Esophagus muscularis mucosa (tissue), 4 donors: ENCODE results near the gene KYNU. TPM values are rescaled to one million over a fixed set of nuclear protein-coding genes. Genes with fewer than 3 reads are reported as not detected.
"Not testable (repeated sequence)": the region's sequence is repeated elsewhere in the genome, so short reads cannot be mapped to it uniquely, and the experiment has no call there.

Source experiments
- DNase-seq: peaks from one replicate; pipeline ENCODE4 v3.0.0-alpha.2; 2017; ENCODE audit errors: extremely low spot score
- H3K27ac ChIP-seq, 4 donors: fragments of 200-600 bp; sonication (generic); replicated peaks in 1 of 4; 1 replicate in 3 of 4; 2 replicates in 1 of 4; pipeline ENCODE4 v1.5.1; 2016 to 2019; ENCODE audit warnings: mild to moderate bottlenecking in 1 of 4
- H3K27me3 ChIP-seq, 4 donors: fragments of 200-600 bp; sonication (generic); one replicate each; pipeline versions ENCODE4 v1.5.1 to v1.6.0; 2016 to 2019
- H3K36me3 ChIP-seq, 4 donors: fragments of 200-600 bp; sonication (generic); one replicate each; pipeline ENCODE4 v1.5.1; 2016 to 2019
- H3K4me1 ChIP-seq, 4 donors: fragments of 200-600 bp; sonication (generic); one replicate each; pipeline ENCODE4 v1.5.1; 2016 to 2019
- H3K4me3 ChIP-seq, 4 donors: fragments of 200-600 bp; sonication (generic); 1 replicate in 2 of 4; 2 replicates in 2 of 4; pipeline ENCODE4 v1.5.1; 2016 to 2019; ENCODE audit warnings: mild to moderate bottlenecking in 4 of 4, moderate library complexity in 1 of 4
- H3K9me3 ChIP-seq, 4 donors: fragments of 200-600 bp; sonication (generic); 1 replicate in 3 of 4; 2 replicates in 1 of 4; pipeline ENCODE4 v1.5.1; 2016 to 2019
- CTCF ChIP-seq, 3 experiments: fragments of 200-600 bp in 2 of 3; fragments of 450-650 bp in 1 of 3; sonication (generic) in 2 of 3; IDR thresholded peaks; one replicate each; pipeline ENCODE4 v1.5.1; 2017 to 2019; ENCODE audit warnings: antibody characterized with exemption in 3 of 3, mild to moderate bottlenecking in 2 of 3, moderate library complexity in 1 of 3
- EP300 ChIP-seq: sonication (generic); formaldehyde crosslinking; IDR thresholded peaks from one replicate; pipeline ENCODE4 v1.6.1; 2017; ENCODE audit warnings: antibody characterized with exemption
- POLR2A ChIP-seq: fragments of 450-650 bp; IDR thresholded peaks from one replicate; pipeline ENCODE4 v1.6.1; 2017; ENCODE audit warnings: antibody characterized with exemption, moderate library complexity, mild to moderate bottlenecking, low read depth
- POLR2AphosphoS5 ChIP-seq, 2 donors: sonication (generic); formaldehyde crosslinking; IDR thresholded peaks; one replicate each; pipeline ENCODE4 v1.6.1; 2017; ENCODE audit warnings: antibody characterized with exemption in 2 of 2
- WGBS: methylation state at CpG from one replicate; pipeline ENCODE4 v1.1.5; 2018; 5-methylcytosine and 5-hydroxymethylcytosine counted together
- intact Hi-C: fragments of 100-400 bp; cut with DNase I; formaldehyde crosslinking; loops from one replicate; pipeline ENCODE4 v1.15.1; 2023
- total RNA-seq, 4 donors: library from RNA; depleted of rRNA; stranded (reverse); fragments of >200 nt; gene quantifications; one replicate each; pipeline versions ENCODE4 v1.1.0 to v1.2.1, GENCODE V29; 2016

Gene KYNU
- total RNA-seq, 4 donors from 2014 or later = 1.2 to 9.4 (median 3.9) TPM

GRCh38 chr2:143051465-143051864 is 174.0 kb downstream of the KYNU start:
- H3K4me3 ChIP-seq = no peak overlapping the region
- H3K27ac ChIP-seq = no peak overlapping the region
- no peak for TF ChIP-seq EP300
- TF ChIP-seq POLR2A = no peak
- no peak for TF ChIP-seq POLR2AphosphoS5 (IDR thresholded peaks at IDR 0.05)
- TF ChIP-seq CTCF (IDR thresholded peaks at IDR 0.05) = no peak
- H3K9me3 ChIP-seq = no peaks in the 10 kb centered on the region
- H3K4me1 ChIP-seq = no peaks in the 10 kb centered on the region
- no peaks in the 10 kb centered on the region for H3K27me3 ChIP-seq
- no peak for DNase-seq
- no peaks in the 10 kb centered on the region for H3K36me3 ChIP-seq
- intact Hi-C loops = no loop called here
- WGBS = 92% methylated on average over 1 of the region's 1 CpG

- H3K4me1 ChIP-seq, H3K4me3 ChIP-seq, DNase-seq, H3K36me3 ChIP-seq, H3K27me3 ChIP-seq, H3K27ac ChIP-seq, H3K9me3 ChIP-seq, intact Hi-C loops: not testable (repeated sequence)
- 67% methylated on average over 4 of the region's 4 CpGs for WGBS
Observed at GRCh38 chr2:143053437-143053836, 176.0 kb downstream of the KYNU start.

GRCh38 chr2:143056550-143056949 is 179.1 kb downstream of the KYNU start:
- intact Hi-C loops = no loop called here
- WGBS = 100% methylated on average over 4 of the region's 5 CpGs
- TF ChIP-seq POLR2AphosphoS5 (IDR thresholded peaks at IDR 0.05) = no peak
- TF ChIP-seq POLR2A = no peak

GRCh38 chr2:143058851-143059250 is 181.4 kb downstream of the KYNU start:
- H3K27me3 ChIP-seq = no peaks in the 10 kb centered on the region
- TF ChIP-seq EP300 (no peak), POLR2A (no peak), POLR2AphosphoS5 (IDR thresholded peaks at IDR 0.05) (no peak), CTCF (IDR thresholded peaks at IDR 0.05) (no peak)
- 28% methylated on average over 1 of the region's 1 CpG for WGBS
- H3K4me1 ChIP-seq = no peaks in the 10 kb centered on the region
- intact Hi-C loops = no loop called here
- no peaks in the 10 kb centered on the region for H3K9me3 ChIP-seq
- no peaks in the 10 kb centered on the region for H3K36me3 ChIP-seq
- DNase-seq = no peak
- H3K27ac ChIP-seq = no peak overlapping the region
- H3K4me3 ChIP-seq = no peak overlapping the region

More at GRCh38 chr2:143056550-143056949, 179.1 kb downstream of the KYNU start:
- H3K4me3 ChIP-seq = no peak overlapping the region
- DNase-seq = no peak
- no peaks in the 10 kb centered on the region for H3K9me3 ChIP-seq
- no peaks in the 10 kb centered on the region for H3K36me3 ChIP-seq
- H3K27ac ChIP-seq = no peak overlapping the region
- H3K27me3 ChIP-seq = no peaks in the 10 kb centered on the region
- no peaks in the 10 kb centered on the region for H3K4me1 ChIP-seq

GRCh38 chr2:143063612-143064200 is 186.2 kb downstream of the KYNU start:
- DNase-seq = no peak
- WGBS = 65% methylated on average over 1 of the region's 1 CpG
- Histone ChIP-seq H3K36me3 (no peaks in the 10 kb centered on the region), H3K4me3 (no peak overlapping the region), H3K9me3 (no peaks in the 10 kb centered on the region), H3K27ac (no peak overlapping the region), H3K27me3 (no peaks in the 10 kb centered on the region), H3K4me1 (no peaks in the 10 kb centered on the region)
- TF ChIP-seq CTCF (IDR thresholded peaks at IDR 0.05) (no peak), EP300 (no peak), POLR2A (no peak), POLR2AphosphoS5 (IDR thresholded peaks at IDR 0.05) (no peak)
- intact Hi-C loops = no loop called here

- no peak for DNase-seq
- Histone ChIP-seq H3K36me3 (no peaks in the 10 kb centered on the region), H3K9me3 (no peaks in the 10 kb centered on the region), H3K27me3 (no peaks in the 10 kb centered on the region), H3K4me3 (no peak overlapping the region), H3K27ac (no peak overlapping the region), H3K4me1 (no peaks in the 10 kb centered on the region)
- intact Hi-C loops = no loop called here
- WGBS = 82% methylated on average over 3 of the region's 3 CpGs
- TF ChIP-seq POLR2A (no peak), CTCF (IDR thresholded peaks at IDR 0.05) (no peak), EP300 (no peak)
Observed at GRCh38 chr2:143068094-143068493, 190.6 kb downstream of the KYNU start.
